BLaER1 (cell line): ENCODE measurements around the gene NCBP3.
A peak's percentile ranks its signal among the peaks of the same experiment; 100 is the strongest.

Experiments used
- H3K27ac ChIP-seq: shearing (Covaris generic); formaldehyde crosslinking; 2 replicates; pipeline ENCODE4 v1.8.1; 2022
- H3K27me3 ChIP-seq: shearing (Covaris generic); formaldehyde crosslinking; 2 replicates; pipeline ENCODE4 v1.8.1; 2022
- H3K36me3 ChIP-seq: shearing (Covaris generic); formaldehyde crosslinking; 2 replicates; pipeline ENCODE4 v1.8.1; 2022
- H3K4me1 ChIP-seq: shearing (Covaris generic); formaldehyde crosslinking; 2 replicates; pipeline ENCODE4 v1.8.1; 2022
- H3K4me2 ChIP-seq: shearing (Covaris generic); formaldehyde crosslinking; 2 replicates; pipeline ENCODE4 v1.8.1; 2022
- H3K4me3 ChIP-seq: shearing (Covaris generic); formaldehyde crosslinking; 2 replicates; pipeline ENCODE4 v1.8.1; 2022
- H3K9ac ChIP-seq: shearing (Covaris generic); formaldehyde crosslinking; 2 replicates; pipeline ENCODE4 v1.8.1; 2022
- H3K9me3 ChIP-seq: shearing (Covaris generic); formaldehyde crosslinking; 2 replicates; pipeline ENCODE4 v1.8.1; 2022
- H4K20me1 ChIP-seq: shearing (Covaris generic); formaldehyde crosslinking; 2 replicates; pipeline ENCODE4 v1.8.1; 2022
- Cebpa-rat ChIP-seq: shearing (Covaris generic); IDR thresholded peaks from 2 replicates; pipeline ENCODE4 v1.8.1; 2022

Gene NCBP3

GRCh38 chr17:3884188-3884587, 38.1 kb upstream of the NCBP3 start:
- no peak overlapping the region for H3K9ac ChIP-seq
- peak overlapping the region; percentile 26; the same call in 1 of the 2 replicates for H3K27ac ChIP-seq
- H3K9me3 ChIP-seq = no peaks in the 10 kb centered on the region
- peaks cover 20% of the 10 kb centered on the region; the same call in 1 of the 2 replicates for H3K36me3 ChIP-seq
- H3K4me1 ChIP-seq = peaks cover 44% of the 10 kb centered on the region
- H4K20me1 ChIP-seq = peaks cover 8% of the 10 kb centered on the region
- TF ChIP-seq Cebpa-rat = no peak
- no peak overlapping the region for H3K4me3 ChIP-seq
- no peak overlapping the region for H3K4me2 ChIP-seq
- H3K27me3 ChIP-seq = no peaks in the 10 kb centered on the region

DNA sequence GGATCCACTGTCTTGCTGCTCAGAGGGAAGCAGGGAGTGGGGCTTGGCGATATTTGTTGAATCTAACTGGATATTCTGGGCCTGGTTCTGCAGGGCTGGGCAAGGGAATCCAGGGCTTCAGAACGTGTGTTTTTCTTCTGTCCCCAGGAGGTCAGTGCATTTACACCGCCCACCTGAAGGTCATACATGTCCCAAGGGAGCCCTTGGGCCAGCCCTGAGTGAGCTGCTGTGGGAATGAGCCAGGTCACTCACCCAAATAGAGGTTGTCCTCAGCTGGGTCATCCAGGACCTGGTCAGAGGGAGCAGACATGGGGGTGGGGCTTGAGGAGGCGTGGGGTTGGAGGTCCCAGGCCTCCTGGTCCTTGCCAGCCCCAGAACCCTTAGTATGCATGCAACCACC, 36.2 kb upstream of the NCBP3 start:
- Histone ChIP-seq H3K27me3 (no peaks in the 10 kb centered on the region), H3K9me3 (no peaks in the 10 kb centered on the region), H3K9ac (no peak overlapping the region), H3K36me3 (peaks cover 22% of the 10 kb centered on the region; the same call in 1 of the 2 replicates), H3K4me3 (no peak overlapping the region), H3K4me1 (peaks cover 25% of the 10 kb centered on the region), H3K4me2 (no peak overlapping the region), H4K20me1 (no peaks in the 10 kb centered on the region), H3K27ac (no peak overlapping the region)
- no peak for TF ChIP-seq Cebpa-rat

- no peaks in the 10 kb centered on the region for H3K9me3 ChIP-seq
- peaks cover 28% of the 10 kb centered on the region; the same call in 1 of the 2 replicates for H3K36me3 ChIP-seq
- H3K27me3 ChIP-seq = no peaks in the 10 kb centered on the region
- no peak overlapping the region for H3K4me3 ChIP-seq
- no peak overlapping the region for H3K4me2 ChIP-seq
- no peaks in the 10 kb centered on the region for H4K20me1 ChIP-seq
- H3K9ac ChIP-seq = no peak overlapping the region
- peaks cover 12% of the 10 kb centered on the region for H3K4me1 ChIP-seq
- H3K27ac ChIP-seq = no peak overlapping the region
- no peak for TF ChIP-seq Cebpa-rat
Observed at GRCh38 chr17:3880983-3881382, 34.9 kb upstream of the NCBP3 start.

GRCh38 chr17:3879591-3880417, 33.8 kb upstream of the NCBP3 start:
- Histone ChIP-seq H3K4me1 (peaks cover 8% of the 10 kb centered on the region; the same call in 1 of the 2 replicates), H3K9me3 (no peaks in the 10 kb centered on the region), H3K27ac (peak overlapping the region; percentile 19; the same call in 1 of the 2 replicates), H3K9ac (0 out of 2 replicates have a peak overlapping the region, but pooled peaks have one; percentile 1), H4K20me1 (no peaks in the 10 kb centered on the region), H3K36me3 (peaks cover 30% of the 10 kb centered on the region), H3K27me3 (no peaks in the 10 kb centered on the region), H3K4me2 (no peak overlapping the region), H3K4me3 (no peak overlapping the region)
- no peak for TF ChIP-seq Cebpa-rat

DNA sequence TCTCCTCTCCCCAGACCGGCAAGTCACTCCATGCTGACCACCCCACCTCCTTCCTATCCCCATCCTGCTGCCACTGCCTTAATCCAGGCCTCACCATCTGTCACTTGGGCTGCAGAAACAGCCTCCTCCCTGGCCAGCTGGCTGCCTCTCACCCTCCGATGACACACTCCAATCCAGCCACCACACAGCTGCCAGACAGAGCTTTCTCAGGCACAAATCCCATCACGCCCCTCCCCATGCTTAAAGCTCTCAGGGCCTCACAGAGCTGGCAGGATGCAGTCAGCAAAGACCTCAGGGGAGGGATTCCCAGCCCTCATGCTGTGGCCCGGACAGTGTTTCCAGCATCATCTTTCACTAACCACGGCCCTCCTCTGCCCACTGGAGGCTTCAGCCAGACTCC, 33.1 kb upstream of the NCBP3 start:
- no peaks in the 10 kb centered on the region for H4K20me1 ChIP-seq
- no peaks in the 10 kb centered on the region for H3K9me3 ChIP-seq
- H3K4me2 ChIP-seq = no peak overlapping the region
- no peak overlapping the region for H3K4me3 ChIP-seq
- no peak for TF ChIP-seq Cebpa-rat
- peak overlapping the region; percentile 19; the same call in 1 of the 2 replicates for H3K27ac ChIP-seq
- H3K9ac ChIP-seq = 0 out of 2 replicates have a peak overlapping the region, but pooled peaks have one; percentile 1
- no peaks in the 10 kb centered on the region for H3K27me3 ChIP-seq
- peaks cover 24% of the 10 kb centered on the region for H3K36me3 ChIP-seq
- peaks cover 8% of the 10 kb centered on the region; the same call in 1 of the 2 replicates for H3K4me1 ChIP-seq

- H3K27ac ChIP-seq = no peak overlapping the region
- H3K36me3 ChIP-seq = peaks cover 38% of the 10 kb centered on the region
- H3K27me3 ChIP-seq = no peaks in the 10 kb centered on the region
- H3K4me2 ChIP-seq = no peak overlapping the region
- no peak overlapping the region for H3K4me3 ChIP-seq
- no peak for TF ChIP-seq Cebpa-rat
- H3K9me3 ChIP-seq = peaks cover 8% of the 10 kb centered on the region
- no peak overlapping the region for H3K9ac ChIP-seq
- H4K20me1 ChIP-seq = no peaks in the 10 kb centered on the region
- peaks cover 7% of the 10 kb centered on the region for H3K4me1 ChIP-seq
Observed at GRCh38 chr17:3877220-3877619, 31.2 kb upstream of the NCBP3 start.

- no peak overlapping the region for H3K4me3 ChIP-seq
- peaks cover 8% of the 10 kb centered on the region for H3K9me3 ChIP-seq
- peaks cover 26% of the 10 kb centered on the region for H3K4me1 ChIP-seq
- no peak overlapping the region for H3K27ac ChIP-seq
- H3K27me3 ChIP-seq = no peaks in the 10 kb centered on the region
- H3K9ac ChIP-seq = no peak overlapping the region
- no peak overlapping the region for H3K4me2 ChIP-seq
- peaks cover 40% of the 10 kb centered on the region for H3K36me3 ChIP-seq
- TF ChIP-seq Cebpa-rat = no peak
- no peaks in the 10 kb centered on the region for H4K20me1 ChIP-seq
Observed at GRCh38 chr17:3875317-3875716, 29.3 kb upstream of the NCBP3 start.

GRCh38 chr17:3873862-3874261, 27.8 kb upstream of the NCBP3 start:
- no peaks in the 10 kb centered on the region for H3K27me3 ChIP-seq
- no peaks in the 10 kb centered on the region for H4K20me1 ChIP-seq
- peaks cover 39% of the 10 kb centered on the region for H3K4me1 ChIP-seq
- H3K4me3 ChIP-seq = no peak overlapping the region
- TF ChIP-seq Cebpa-rat = no peak
- H3K27ac ChIP-seq = no peak overlapping the region
- H3K4me2 ChIP-seq = no peak overlapping the region
- H3K36me3 ChIP-seq = peaks cover 40% of the 10 kb centered on the region
- H3K9me3 ChIP-seq = peaks cover 8% of the 10 kb centered on the region
- no peak overlapping the region for H3K9ac ChIP-seq

- H3K36me3 ChIP-seq = peaks cover 31% of the 10 kb centered on the region
- H3K4me3 ChIP-seq = no peak overlapping the region
- no peaks in the 10 kb centered on the region for H4K20me1 ChIP-seq
- H3K27ac ChIP-seq = peak overlapping the region; percentile 80
- peaks cover 61% of the 10 kb centered on the region for H3K4me1 ChIP-seq
- TF ChIP-seq Cebpa-rat = no peak
- H3K27me3 ChIP-seq = no peaks in the 10 kb centered on the region
- H3K9me3 ChIP-seq = peaks cover 8% of the 10 kb centered on the region
- H3K4me2 ChIP-seq = peak overlapping the region; percentile 80
- H3K9ac ChIP-seq = peak overlapping the region; percentile 51; the same call in 1 of the 2 replicates
Observed at GRCh38 chr17:3870871-3871306, 24.8 kb upstream of the NCBP3 start.

DNA sequence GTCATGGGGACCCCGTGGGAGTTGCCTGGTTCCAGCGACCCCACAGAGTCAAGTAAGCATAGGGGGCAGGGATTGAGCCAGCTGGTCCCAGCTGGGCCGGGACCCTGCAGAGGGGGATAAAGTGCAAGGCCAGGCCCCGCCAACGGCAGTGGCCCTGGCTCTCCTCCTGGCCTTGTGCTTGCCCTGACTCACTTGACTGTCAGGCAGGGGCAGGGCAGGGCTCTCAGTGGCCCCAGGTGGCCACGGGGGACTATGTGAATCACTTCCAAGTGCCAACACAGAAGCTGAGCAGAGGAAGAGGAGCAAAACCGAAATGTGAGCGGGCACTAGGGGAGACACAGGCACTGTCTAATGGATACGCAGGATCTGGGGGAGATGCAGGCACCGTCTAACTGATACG, 21.6 kb upstream of the NCBP3 start:
- H3K9me3 ChIP-seq = peaks cover 2% of the 10 kb centered on the region
- H3K27me3 ChIP-seq = no peaks in the 10 kb centered on the region
- H3K4me2 ChIP-seq = peak overlapping the region; percentile 27; the same call in 1 of the 2 replicates
- H4K20me1 ChIP-seq = no peaks in the 10 kb centered on the region
- H3K4me3 ChIP-seq = no peak overlapping the region
- H3K9ac ChIP-seq = peak overlapping the region; percentile 41; the same call in 1 of the 2 replicates
- peaks cover 79% of the 10 kb centered on the region for H3K4me1 ChIP-seq
- no peak for TF ChIP-seq Cebpa-rat
- peaks cover 6% of the 10 kb centered on the region for H3K36me3 ChIP-seq
- H3K27ac ChIP-seq = peak overlapping the region; percentile 62
